GM23248 (cell line): ENCODE results near the gene NR3C1.

ENCODE experiments used
- EZH2 ChIP-seq: fragments of 200-600 bp; sonication (generic); IDR thresholded peaks from 2 replicates; pipeline ENCODE4 v1.6.1; 2018; ENCODE audit warnings: antibody characterized with exemption, mild to moderate bottlenecking; ENCODE audit not compliant: insufficient read depth, poor library complexity, severe bottlenecking
- EZH2phosphoT487 ChIP-seq: fragments of 200-600 bp; sonication (generic); IDR thresholded peaks from 2 replicates; pipeline ENCODE4 v1.6.1; 2018; ENCODE audit warnings: antibody characterized with exemption, moderate library complexity, mild to moderate bottlenecking, low read depth; ENCODE audit not compliant: insufficient read depth

- TF ChIP-seq EZH2 = no peak
- no peak for TF ChIP-seq EZH2phosphoT487
Observed at GRCh38 chr5:143405063-143405848, 1.8 kb upstream of the NR3C1 start.
